PC-9 (cell line): Measurements from ENCODE around the gene MYO1E. TPM values are rescaled to one million over a fixed set of nuclear protein-coding genes. Genes with fewer than 3 reads are reported as not detected.

Experiments used
- BruUV-seq: library from RNA; stranded (reverse); fragments of 400-500 nt; replicated peaks from 2 replicates; lab custom pipeline; 2021; lab: Mats Ljungman, UMichigan
- CTCF ChIA-PET: fragments of 300-600 bp; sonication (Branson Sonifier 250); formaldehyde crosslinking; loops from one replicate; lab custom pipeline; 2022; ENCODE audit warnings: antibody characterized with exemption; lab: Charles Lee
- POLR2A ChIA-PET: fragments of 300-600 bp; sonication (Branson Sonifier 250); formaldehyde crosslinking; loops from one replicate; lab custom pipeline; 2022; ENCODE audit warnings: antibody characterized with exemption; ENCODE audit not compliant: unreplicated experiment; lab: Charles Lee
- DNase-seq, 2 experiments: peaks; one replicate each; pipeline versions ENCODE4 v3.0.0 to v3.0.0-alpha.2; 2015 to 2022; ENCODE audit warnings: mixed read lengths in 1 of 2
- H2AFZ ChIP-seq: fragments of 200-600 bp; sonication (generic); 2 replicates; pipeline ENCODE4 v1.8.1; 2017; ENCODE audit warnings: antibody characterized with exemption
- H3F3A ChIP-seq: fragments of 200-600 bp; sonication (generic); 2 replicates; pipeline ENCODE4 v1.8.1; 2017; ENCODE audit warnings: antibody characterized with exemption, mild to moderate bottlenecking, low read depth; ENCODE audit not compliant: insufficient read depth
- H3K27ac ChIP-seq: fragments of 200-600 bp; sonication (generic); 2 replicates; pipeline ENCODE4 v1.6.1; 2016; ENCODE audit warnings: mixed run types
- H3K27me3 ChIP-seq: fragments of 200-600 bp; sonication (generic); 2 replicates; pipeline ENCODE4 v1.6.1; 2016; ENCODE audit warnings: low read depth, mixed run types; ENCODE audit not compliant: insufficient read depth
- H3K36me3 ChIP-seq: fragments of 200-600 bp; sonication (generic); 2 replicates; pipeline ENCODE4 v1.6.1; 2016; ENCODE audit warnings: low read depth, mixed run types
- H3K4me1 ChIP-seq: fragments of 200-600 bp; sonication (generic); replicated peaks from 2 replicates; pipeline ENCODE4 v1.6.1; 2016; ENCODE audit warnings: mixed run types; ENCODE audit not compliant: insufficient read depth
- H3K4me2 ChIP-seq: fragments of 200-600 bp; sonication (generic); 2 replicates; pipeline ENCODE4 v1.6.1; 2017; ENCODE audit warnings: mixed run types
- H3K4me3 ChIP-seq: fragments of 200-600 bp; sonication (generic); 2 replicates; pipeline ENCODE4 v1.6.1; 2016; ENCODE audit warnings: mixed run types
- H3K79me2 ChIP-seq: fragments of 200-600 bp; sonication (generic); 2 replicates; pipeline ENCODE4 v1.6.1; 2017; ENCODE audit warnings: low read depth, mixed run types
- H3K9me2 ChIP-seq: fragments of 200-600 bp; sonication (generic); 2 replicates; pipeline ENCODE4 v1.8.1; 2017; ENCODE audit warnings: mild to moderate bottlenecking; ENCODE audit not compliant: insufficient read depth
- H3K9me3 ChIP-seq: fragments of 200-600 bp; sonication (generic); 2 replicates; pipeline ENCODE4 v1.8.1; 2016; ENCODE audit warnings: low read depth; ENCODE audit not compliant: insufficient read depth
- H4K20me1 ChIP-seq: fragments of 200-600 bp; sonication (generic); 2 replicates; pipeline ENCODE4 v1.8.1; 2017; ENCODE audit not compliant: insufficient read depth
- CTCF ChIP-seq: fragments of 200-600 bp; sonication (generic); conservative IDR thresholded peaks from 2 replicates; pipeline ENCODE4 v1.6.1; 2017; ENCODE audit warnings: mixed run types, antibody characterized with exemption, mild to moderate bottlenecking, moderate library complexity
- EZH2 ChIP-seq: fragments of 200-600 bp; sonication (generic); IDR thresholded peaks from 2 replicates; pipeline ENCODE4 v1.8.0; 2017; ENCODE audit warnings: antibody characterized with exemption, low read depth
- intact Hi-C: fragments of 100-400 bp; cut with micrococcal nuclease; formaldehyde crosslinking; loops from one replicate; pipeline ENCODE4 v1.10.0; 2022; ENCODE audit not compliant: unreplicated experiment
- total RNA-seq: library from RNA; stranded (reverse); gene quantifications from 2 replicates; pipeline ENCODE4 v1.2.3, GENCODE V29; 2021

Gene MYO1E
- total RNA-seq, 1 experiment from 2014 or later, result 156 TPM

DNA sequence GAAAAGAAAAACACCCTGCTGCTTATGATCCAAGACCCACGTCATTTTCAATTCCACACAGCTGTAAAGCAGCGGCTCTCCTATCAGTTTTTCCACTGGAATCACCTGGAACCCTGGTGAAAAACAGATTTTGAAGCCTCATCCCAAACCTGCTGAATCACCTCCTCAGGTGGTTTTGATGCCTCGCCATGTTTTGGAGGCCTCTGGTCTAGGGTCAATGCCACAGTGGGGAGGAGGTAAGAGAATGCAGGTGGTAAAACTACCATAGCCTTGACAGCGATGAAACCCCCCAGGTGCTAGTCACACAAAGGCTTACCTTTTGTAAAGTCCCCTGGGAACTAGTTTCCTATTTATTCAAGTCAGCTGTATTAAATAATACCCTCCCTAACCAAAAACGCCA, 24.8 kb downstream of the MYO1E start:
- no TSS peak for BruUV-seq
- Histone ChIP-seq H3K4me1 (peaks cover 20% of the 10 kb centered on the region), H4K20me1 (peaks cover 7% of the 10 kb centered on the region)

DNA sequence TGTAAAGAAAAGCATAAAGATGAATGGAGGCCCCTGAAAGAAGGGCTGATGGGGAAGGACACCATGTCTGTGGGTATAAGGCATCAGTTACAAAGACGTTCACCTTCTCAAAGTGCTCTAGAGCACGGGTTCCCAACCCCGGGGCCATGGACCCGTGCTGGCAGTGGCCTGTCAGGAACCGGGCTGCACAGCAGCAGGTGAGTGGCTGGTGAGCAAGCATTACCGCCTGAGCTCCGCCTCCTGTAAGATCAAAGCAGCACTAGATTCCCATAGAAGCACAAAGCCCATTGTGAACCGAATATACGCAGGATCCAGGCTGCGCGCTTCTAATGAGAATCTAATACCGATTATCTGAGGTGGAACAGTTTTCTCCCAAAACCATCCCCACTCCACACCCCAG, 25.7 kb downstream of the MYO1E start:
- Histone ChIP-seq H3K27ac (no peak overlapping the region), H3K4me3 (no peak overlapping the region), H3F3A (peaks cover 22% of the 10 kb centered on the region), H3K36me3 (no peaks in the 10 kb centered on the region), H3K79me2 (peaks cover 98% of the 10 kb centered on the region), H3K4me2 (no peak overlapping the region), H3K27me3 (no peaks in the 10 kb centered on the region), H2AFZ (no peak overlapping the region), H3K9me3 (no peaks in the 10 kb centered on the region), H3K9me2 (no peaks in the 10 kb centered on the region), H4K20me1 (peaks cover 7% of the 10 kb centered on the region), H3K4me1 (peaks cover 20% of the 10 kb centered on the region)
- TF ChIP-seq CTCF, result no peak
- TF ChIP-seq EZH2, result no peak
- BruUV-seq, result no TSS peak
- CTCF ChIA-PET, result no interaction called here
- intact Hi-C loops, result no loop called here
- DNase-seq, result no peak
- POLR2A ChIA-PET, result interaction anchor here (0.6 kb wide), 1 partner anchor 19 kb away, joined by 5 read pairs; no protein-coding TSS in a partner anchor

More for the DNA sequence above, 24.8 kb downstream of the MYO1E start:
- no peaks in the 10 kb centered on the region for H3K27me3 ChIP-seq
- POLR2A ChIA-PET, result no interaction called here
- H3K79me2 ChIP-seq, result peaks cover 98% of the 10 kb centered on the region
- peaks cover 22% of the 10 kb centered on the region for H3F3A ChIP-seq
- no peak for DNase-seq
- no peaks in the 10 kb centered on the region for H3K36me3 ChIP-seq
- H3K27ac ChIP-seq, result no peak overlapping the region
- no peak for TF ChIP-seq EZH2
- no peak for TF ChIP-seq CTCF
- CTCF ChIA-PET, result no interaction called here
- H3K4me2 ChIP-seq, result no peak overlapping the region
- no peaks in the 10 kb centered on the region for H3K9me3 ChIP-seq
- no peaks in the 10 kb centered on the region for H3K9me2 ChIP-seq
- intact Hi-C loops, result no loop called here
- H2AFZ ChIP-seq, result no peak overlapping the region
- no peak overlapping the region for H3K4me3 ChIP-seq

GRCh38 chr15:59345326-59345725, 27.3 kb downstream of the MYO1E start:
- intact Hi-C loops, result no loop called here
- H3K4me1 ChIP-seq, result peaks cover 10% of the 10 kb centered on the region
- no peaks in the 10 kb centered on the region for H3K9me2 ChIP-seq
- ChIA-PET POLR2A (no interaction called here), CTCF (interaction anchor here (0.6 to 0.7 kb wide), 2 partner anchors 11 to 33 kb away, joined by 4 to 13 read pairs; no protein-coding TSS in a partner anchor)
- no peaks in the 10 kb centered on the region for H3K27me3 ChIP-seq
- H3K36me3 ChIP-seq, result no peaks in the 10 kb centered on the region
- no peak overlapping the region for H3K4me3 ChIP-seq
- peaks cover 96% of the 10 kb centered on the region for H3K79me2 ChIP-seq
- no peak overlapping the region for H3K27ac ChIP-seq
- peaks cover 7% of the 10 kb centered on the region for H4K20me1 ChIP-seq
- H3K4me2 ChIP-seq, result no peak overlapping the region
- no TSS peak for BruUV-seq
- DNase-seq, result no peak
- no peak overlapping the region for H2AFZ ChIP-seq
- H3F3A ChIP-seq, result peaks cover 7% of the 10 kb centered on the region
- TF ChIP-seq EZH2, result no peak
- TF ChIP-seq CTCF, result no peak
- no peaks in the 10 kb centered on the region for H3K9me3 ChIP-seq
